Hepatocyte (in vitro differentiated cells): ENCODE measurements around the gene CDCA3. TPM values are rescaled to one million over a fixed set of nuclear protein-coding genes. Genes with fewer than 3 reads are reported as not detected.

ENCODE experiments used
- DNase-seq: peaks from one replicate; pipeline ENCODE4 v3.0.0-alpha.2; 2016; ENCODE audit warnings: low spot score
- H2AFZ ChIP-seq: fragments of 200-600 bp; sonication (generic); 2 replicates; pipeline ENCODE4 v1.6.0; 2016; ENCODE audit warnings: antibody characterized with exemption, mild to moderate bottlenecking
- H3K27ac ChIP-seq: fragments of 200-600 bp; sonication (generic); 2 replicates; pipeline ENCODE4 v1.5.1; 2016; ENCODE audit warnings: mild to moderate bottlenecking
- H3K27me3 ChIP-seq: fragments of 200-600 bp; sonication (generic); 2 replicates; pipeline ENCODE4 v1.6.1; 2016
- H3K36me3 ChIP-seq: fragments of 200-600 bp; sonication (generic); replicated peaks from 2 replicates; pipeline ENCODE4 v1.5.1; 2016; ENCODE audit warnings: low read depth; ENCODE audit not compliant: insufficient read depth
- H3K4me1 ChIP-seq: fragments of 200-600 bp; sonication (generic); 2 replicates; pipeline ENCODE4 v1.5.1; 2016; ENCODE audit warnings: mild to moderate bottlenecking, moderate library complexity; ENCODE audit not compliant: insufficient read depth
- H3K4me2 ChIP-seq: fragments of 200-600 bp; sonication (generic); 2 replicates; pipeline ENCODE4 v1.6.0; 2016
- H3K4me3 ChIP-seq: fragments of 200-600 bp; sonication (generic); 2 replicates; pipeline ENCODE4 v1.5.1; 2016; ENCODE audit warnings: mild to moderate bottlenecking
- H3K79me2 ChIP-seq: fragments of 200-600 bp; sonication (generic); 2 replicates; pipeline ENCODE4 v1.6.0; 2017; ENCODE audit warnings: mild to moderate bottlenecking
- H3K9me2 ChIP-seq: fragments of 200-600 bp; sonication (generic); replicated peaks from 2 replicates; pipeline ENCODE4 v1.6.0; 2017; ENCODE audit warnings: mild to moderate bottlenecking; ENCODE audit not compliant: insufficient read depth
- H3K9me3 ChIP-seq: fragments of 200-600 bp; sonication (generic); 2 replicates; pipeline ENCODE4 v1.5.1; 2016; ENCODE audit warnings: low read depth, mild to moderate bottlenecking
- H4K20me1 ChIP-seq: fragments of 200-600 bp; sonication (generic); 2 replicates; pipeline ENCODE4 v1.6.0; 2016; ENCODE audit warnings: mild to moderate bottlenecking; ENCODE audit not compliant: insufficient read depth, poor library complexity, severe bottlenecking
- CTCF ChIP-seq: fragments of 200-600 bp; sonication (generic); IDR thresholded peaks from 2 replicates; pipeline ENCODE4 v1.5.1; 2016; ENCODE audit warnings: antibody characterized with exemption, mild to moderate bottlenecking; ENCODE audit not compliant: poor library complexity
- EZH2 ChIP-seq: fragments of 200-600 bp; sonication (generic); IDR thresholded peaks from 2 replicates; pipeline ENCODE4 v1.6.1; 2016; ENCODE audit warnings: antibody characterized with exemption, mild to moderate bottlenecking, borderline replicate concordance
- EZH2phosphoT487 ChIP-seq: fragments of 200-600 bp; sonication (generic); IDR thresholded peaks from one replicate; pipeline ENCODE4 v1.6.1; 2018; ENCODE audit warnings: antibody characterized with exemption, mild to moderate bottlenecking, low read depth, moderate library complexity; ENCODE audit not compliant: unreplicated experiment, severe bottlenecking
- WGBS: methylation state at CpG from one replicate; pipeline ENCODE4 v1.1.6; 2016; ENCODE audit warnings: low lambda C conversion rate; ENCODE audit errors: missing lambda C conversion rate; 5-methylcytosine and 5-hydroxymethylcytosine counted together
- polyA plus RNA-seq: library from polyadenylated mRNA; unstranded; fragments of >200 nt; fragmentation: Nextera tagmentation; extraction: Ambion mirVana; gene quantifications from 2 replicates; pipeline ENCODE4 v1.2.1, GENCODE V29; 2016
- total RNA-seq: library from RNA; depleted of rRNA; stranded (reverse); fragments of >200 nt; gene quantifications from 2 replicates; pipeline ENCODE4 v1.2.3, GENCODE V29; 2014

Gene CDCA3
- total and polyA plus RNA-seq, 2 experiments from 2014 or later, result 8.5 to 18.2 TPM

- no peaks in the 10 kb centered on the region for H3K9me2 ChIP-seq
- WGBS, result 90% methylated on average over 37 of the region's 37 CpGs
- H2AFZ ChIP-seq, result no peak overlapping the region
- H3K36me3 ChIP-seq, result no peaks in the 10 kb centered on the region
- DNase-seq, result peak; percentile 6
- no peaks in the 10 kb centered on the region for H4K20me1 ChIP-seq
- peaks cover 14% of the 10 kb centered on the region for H3K4me1 ChIP-seq
- no peaks in the 10 kb centered on the region for H3K9me3 ChIP-seq
- H3K4me3 ChIP-seq, result no peak overlapping the region
- peaks cover 5% of the 10 kb centered on the region for H3K27me3 ChIP-seq
- no peak overlapping the region for H3K4me2 ChIP-seq
- H3K79me2 ChIP-seq, result peaks cover 6% of the 10 kb centered on the region
- no peak overlapping the region for H3K27ac ChIP-seq
- no peak for TF ChIP-seq CTCF
- TF ChIP-seq EZH2, result no peak
- TF ChIP-seq EZH2phosphoT487, result no peak
Observed at GRCh38 chr12:6824085-6824775, 26.9 kb downstream of the CDCA3 start.

GRCh38 chr12:6823182-6824084, 27.7 kb downstream of the CDCA3 start:
- Histone ChIP-seq H3K9me2 (no peaks in the 10 kb centered on the region), H2AFZ (no peak overlapping the region), H3K79me2 (no peaks in the 10 kb centered on the region), H3K9me3 (no peaks in the 10 kb centered on the region), H3K27me3 (peaks cover 5% of the 10 kb centered on the region), H3K4me1 (peaks cover 14% of the 10 kb centered on the region), H3K36me3 (no peaks in the 10 kb centered on the region), H3K4me3 (no peak overlapping the region), H4K20me1 (no peaks in the 10 kb centered on the region), H3K4me2 (no peak overlapping the region), H3K27ac (no peak overlapping the region)
- no peak for TF ChIP-seq EZH2phosphoT487
- no peak for TF ChIP-seq CTCF
- no peak for TF ChIP-seq EZH2
- WGBS, result 75% methylated on average over 12 of the region's 12 CpGs
- peak; percentile 6 for DNase-seq

GRCh38 chr12:6822426-6823135, 28.5 kb downstream of the CDCA3 start:
- no peaks in the 10 kb centered on the region for H3K79me2 ChIP-seq
- no peak overlapping the region for H3K27ac ChIP-seq
- no peak overlapping the region for H2AFZ ChIP-seq
- no peak for TF ChIP-seq CTCF
- no peak for TF ChIP-seq EZH2
- no peak for TF ChIP-seq EZH2phosphoT487
- H3K4me1 ChIP-seq, result peaks cover 14% of the 10 kb centered on the region
- H3K4me3 ChIP-seq, result no peak overlapping the region
- DNase-seq, result peak; percentile 3
- H3K9me3 ChIP-seq, result no peaks in the 10 kb centered on the region
- H4K20me1 ChIP-seq, result no peaks in the 10 kb centered on the region
- no peaks in the 10 kb centered on the region for H3K9me2 ChIP-seq
- no peaks in the 10 kb centered on the region for H3K36me3 ChIP-seq
- WGBS, result 57% methylated on average over 6 of the region's 7 CpGs
- H3K27me3 ChIP-seq, result peaks cover 5% of the 10 kb centered on the region
- peak overlapping the region; percentile 88 for H3K4me2 ChIP-seq
